Spinal cord (tissue), 10 donors: ENCODE data around the gene FBXO28. TPM values are rescaled to one million over a fixed set of nuclear protein-coding genes. Genes with fewer than 3 reads are reported as not detected.

ENCODE experiments used
- DNase-seq, 6 donors: peaks; one replicate each; pipeline versions ENCODE4 v3.0.0 to v3.0.0-alpha.2; 2013 to 2015; ENCODE audit warnings: low spot score in 6 of 6, low read depth in 4 of 6
- H3K27ac ChIP-seq: one replicate; pipeline ENCODE4 v1.5.1; 2013; ENCODE audit warnings: low read depth, low read length, control low read depth
- H3K27me3 ChIP-seq: one replicate; pipeline ENCODE4 v1.6.1; 2013; ENCODE audit warnings: low read length; ENCODE audit not compliant: control insufficient read depth, insufficient read depth
- H3K36me3 ChIP-seq: one replicate; pipeline ENCODE4 v1.6.1; 2013; ENCODE audit warnings: low read length; ENCODE audit not compliant: control insufficient read depth, insufficient read depth
- H3K4me1 ChIP-seq: one replicate; pipeline ENCODE4 v1.6.1; 2013; ENCODE audit warnings: low read length; ENCODE audit not compliant: control insufficient read depth, insufficient read depth
- H3K4me3 ChIP-seq: one replicate; pipeline ENCODE4 v1.5.1; 2013; ENCODE audit warnings: low read depth, low read length, control low read depth
- H3K9me3 ChIP-seq: one replicate; pipeline ENCODE4 v1.6.1; 2013; ENCODE audit warnings: low read length; ENCODE audit not compliant: control insufficient read depth, insufficient read depth
- WGBS: methylation state at CpG from one replicate; pipeline ENCODE4 v1.1.5; 2013; ENCODE audit warnings: missing lambda C conversion rate; ENCODE audit not compliant: insufficient coverage; 5-methylcytosine and 5-hydroxymethylcytosine counted together
- long read RNA-seq, 4 donors: transcript quantifications; one replicate each; lab custom pipeline, GENCODE V29; 2026
- polyA plus RNA-seq, 2 donors: library from polyadenylated mRNA; unstranded; fragments of 120-200 nt; gene quantifications; one replicate each; pipeline ENCODE4 v1.2.1, GENCODE V29; 2013; ENCODE audit not compliant: insufficient read length in 2 of 2
- total RNA-seq, 2 donors: library from RNA; depleted of rRNA in 1 of 2; stranded (reverse); fragments of 120-200 nt in 1 of 2; fragments of >200 nt in 1 of 2; gene quantifications; one replicate each; pipeline versions ENCODE4 v1.2.3 to v1.2.4, GENCODE V29; 2013 to 2014
- donor health status: healthy.

Gene FBXO28, protein sequence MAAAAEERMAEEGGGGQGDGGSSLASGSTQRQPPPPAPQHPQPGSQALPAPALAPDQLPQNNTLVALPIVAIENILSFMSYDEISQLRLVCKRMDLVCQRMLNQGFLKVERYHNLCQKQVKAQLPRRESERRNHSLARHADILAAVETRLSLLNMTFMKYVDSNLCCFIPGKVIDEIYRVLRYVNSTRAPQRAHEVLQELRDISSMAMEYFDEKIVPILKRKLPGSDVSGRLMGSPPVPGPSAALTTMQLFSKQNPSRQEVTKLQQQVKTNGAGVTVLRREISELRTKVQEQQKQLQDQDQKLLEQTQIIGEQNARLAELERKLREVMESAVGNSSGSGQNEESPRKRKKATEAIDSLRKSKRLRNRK
- 10 to 100 TPM; 26.0 to 42.3 TPM for total RNA-seq
- 10 to 100 TPM; 20.1 to 27.2 TPM for polyA plus RNA-seq
- long read RNA-seq, donor 1, full-length matches to known transcripts, result 5 of 5 reads
- long read RNA-seq, donor 1, partial matches to known transcripts, result 0 of 5 reads
- long read RNA-seq, donor 1, other reads (novel, unspliced or antisense), result 0 of 5 reads
- long read RNA-seq, donor 2, full-length matches to known transcripts, result 5 of 5 reads
- long read RNA-seq, donor 2, partial matches to known transcripts, result 0 of 5 reads
- long read RNA-seq, donor 2, other reads (novel, unspliced or antisense), result 0 of 5 reads
- long read RNA-seq, donor 3, full-length matches to known transcripts, result 4 of 4 reads
- long read RNA-seq, donor 3, partial matches to known transcripts, result 0 of 4 reads
- long read RNA-seq, donor 3, other reads (novel, unspliced or antisense), result 0 of 4 reads
- long read RNA-seq, donor 4, full-length matches to known transcripts, result 7 of 7 reads
- long read RNA-seq, donor 4, partial matches to known transcripts, result 0 of 7 reads
- long read RNA-seq, donor 4, other reads (novel, unspliced or antisense), result 0 of 7 reads

- 0% methylated on average over 53 of the region's 60 CpGs for WGBS
- H3K9me3 ChIP-seq, result no peaks in the 10 kb centered on the region
- DNase-seq, result peak; percentile 82 to 99 (median 92)
- peak within 1 kb of the TSS; percentile 85 for H3K27ac ChIP-seq
- peaks cover 7% of the 10 kb centered on the region for H3K36me3 ChIP-seq
- H3K4me3 ChIP-seq, result peak within 1 kb of the TSS; percentile 96
- H3K4me1 ChIP-seq, result no peaks in the 10 kb centered on the region
- no peaks in the 10 kb centered on the region for H3K27me3 ChIP-seq
Observed at GRCh38 chr1:224113918-224114786, at the start of gene FBXO28. Gene FBXO28, plus strand, starts transcription at chr1:224114111. Its CDS starts 19 bp downstream, at chr1:224114130.

GRCh38 chr1:224064150-224064549 is 49.8 kb upstream of the FBXO28 start:
- H3K27me3 ChIP-seq, result no peaks in the 10 kb centered on the region
- no peaks in the 10 kb centered on the region for H3K9me3 ChIP-seq
- no peaks in the 10 kb centered on the region for H3K36me3 ChIP-seq
- no peaks in the 10 kb centered on the region for H3K4me1 ChIP-seq
- H3K4me3 ChIP-seq, result no peak overlapping the region
- H3K27ac ChIP-seq, result no peak overlapping the region
- no peak for DNase-seq
- no CpG with 5 or more reads among the region's 5 CpGs for WGBS

DNA sequence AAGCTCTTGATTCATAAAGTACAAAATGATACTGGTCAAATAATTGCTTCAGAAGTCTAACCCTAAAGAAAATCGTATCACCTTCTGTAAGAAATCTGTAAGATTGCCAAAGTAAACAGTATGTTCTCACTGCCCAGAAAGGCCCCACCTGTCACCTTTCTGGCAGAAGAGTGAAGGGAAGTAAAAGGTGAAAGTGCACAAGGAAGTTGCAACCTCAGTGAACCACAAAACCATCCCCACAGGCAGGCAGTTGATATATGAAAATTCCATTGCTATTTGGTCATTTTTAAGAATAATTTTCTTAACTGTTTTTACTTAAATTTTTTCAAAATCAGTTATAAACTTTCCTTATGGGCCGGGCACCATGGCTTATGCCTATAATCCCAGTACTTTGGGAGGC is 48.5 kb upstream of the FBXO28 start:
- Histone ChIP-seq H3K27me3 (no peaks in the 10 kb centered on the region), H3K4me1 (no peaks in the 10 kb centered on the region), H3K36me3 (no peaks in the 10 kb centered on the region), H3K4me3 (no peak overlapping the region), H3K9me3 (no peaks in the 10 kb centered on the region), H3K27ac (no peak overlapping the region)
- WGBS, result no CpG with 5 or more reads among the region's 2 CpGs
- no peak for DNase-seq

DNA sequence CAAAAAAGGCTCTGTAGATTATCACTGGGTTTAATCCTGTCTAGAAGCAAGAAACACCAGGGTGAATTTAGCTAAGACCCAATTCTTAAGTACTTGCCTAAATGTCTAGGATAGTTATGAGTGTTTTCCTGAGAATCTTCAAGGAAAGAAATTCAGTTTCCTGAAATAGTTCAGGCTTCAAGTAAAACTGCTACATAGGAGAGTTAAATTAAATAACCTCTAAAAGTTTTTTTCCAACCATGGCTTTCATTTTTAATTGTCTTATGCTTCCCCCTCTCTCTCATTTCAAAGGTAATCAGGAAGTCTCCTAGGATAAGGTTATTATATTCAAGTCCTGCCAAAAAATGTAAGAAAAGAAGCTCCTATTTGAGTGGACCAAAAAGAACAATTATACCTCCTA is 46.7 kb upstream of the FBXO28 start:
- Histone ChIP-seq H3K36me3 (no peaks in the 10 kb centered on the region), H3K4me3 (no peak overlapping the region), H3K4me1 (no peaks in the 10 kb centered on the region), H3K27me3 (no peaks in the 10 kb centered on the region), H3K27ac (no peak overlapping the region), H3K9me3 (no peaks in the 10 kb centered on the region)
- DNase-seq, result no peak

DNA sequence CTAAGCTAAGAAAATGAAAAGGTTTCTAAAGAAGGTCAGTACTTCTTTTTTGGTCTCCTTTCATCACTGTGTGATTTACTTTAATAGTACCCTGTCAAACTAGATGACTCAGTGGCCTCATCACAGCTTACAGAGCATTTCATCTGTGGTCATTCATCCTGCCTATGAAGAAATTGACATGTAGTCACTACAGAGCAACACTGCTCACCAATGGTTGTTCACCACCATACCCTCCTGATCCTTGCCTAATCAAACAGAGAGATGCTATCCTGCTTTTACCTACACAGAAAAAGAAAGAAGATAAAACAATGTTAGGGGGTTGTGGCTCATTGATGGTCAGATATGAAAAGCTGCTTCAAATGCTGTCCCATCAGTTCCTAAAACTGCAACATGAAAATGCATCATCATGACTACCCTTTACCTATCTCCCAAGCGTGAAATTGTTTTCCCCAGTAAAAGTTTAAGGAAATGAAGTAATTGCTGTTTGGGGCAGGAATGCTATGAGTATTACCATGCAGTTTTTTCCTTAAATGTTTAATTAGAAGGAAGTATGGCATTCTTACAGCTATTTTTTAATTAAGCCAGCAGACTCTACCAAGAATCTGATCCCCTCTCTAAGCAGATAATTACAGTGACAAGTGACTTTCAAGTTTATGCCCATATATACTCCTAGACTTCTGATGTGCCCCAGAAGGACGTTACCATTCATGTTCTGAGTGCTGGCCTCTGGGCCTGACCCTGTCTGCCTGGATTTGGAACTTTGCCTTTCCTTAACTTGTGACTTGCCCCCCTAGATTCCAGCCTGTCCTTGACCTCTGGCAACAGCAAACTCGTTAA is 46.1 kb upstream of the FBXO28 start:
- no peak overlapping the region for H3K27ac ChIP-seq
- no peaks in the 10 kb centered on the region for H3K36me3 ChIP-seq
- H3K4me3 ChIP-seq, result no peak overlapping the region
- H3K9me3 ChIP-seq, result no peaks in the 10 kb centered on the region
- no peaks in the 10 kb centered on the region for H3K4me1 ChIP-seq
- no peaks in the 10 kb centered on the region for H3K27me3 ChIP-seq
- no peak for DNase-seq
- 76% methylated on average over 2 of the region's 3 CpGs for WGBS

GRCh38 chr1:224068458-224069072 is 45.3 kb upstream of the FBXO28 start:
- WGBS, result 80% methylated on average over 1 of the region's 4 CpGs
- H3K27ac ChIP-seq, result no peak overlapping the region

DNA sequence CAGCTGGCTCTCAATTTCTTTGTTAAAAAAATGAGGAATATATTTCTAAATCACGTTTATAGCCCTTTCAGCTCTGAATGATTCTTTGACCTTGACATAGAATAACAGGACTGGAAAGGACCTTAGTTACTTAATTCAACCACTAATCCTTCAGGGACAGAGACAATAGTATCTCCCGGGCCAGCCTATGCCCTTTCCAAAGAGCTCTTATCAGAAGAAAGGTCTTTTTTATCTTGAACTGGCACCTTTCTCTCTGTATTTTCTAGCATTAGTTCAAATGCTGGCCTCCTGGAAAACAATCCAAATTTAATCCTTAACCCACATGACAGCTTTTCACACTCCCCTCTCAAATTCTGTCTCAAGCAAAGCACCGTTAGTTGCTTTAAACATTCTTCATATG is 44.8 kb upstream of the FBXO28 start:
- H3K9me3 ChIP-seq, result no peaks in the 10 kb centered on the region
- H3K4me1 ChIP-seq, result no peaks in the 10 kb centered on the region
- no peak overlapping the region for H3K27ac ChIP-seq
- WGBS, result 89% methylated on average over 1 of the region's 3 CpGs
- no peak overlapping the region for H3K4me3 ChIP-seq
- H3K36me3 ChIP-seq, result no peaks in the 10 kb centered on the region
- no peak for DNase-seq
- H3K27me3 ChIP-seq, result no peaks in the 10 kb centered on the region

More at GRCh38 chr1:224068458-224069072, 45.3 kb upstream of the FBXO28 start:
- H3K4me1 ChIP-seq, result no peaks in the 10 kb centered on the region
- H3K27me3 ChIP-seq, result no peaks in the 10 kb centered on the region
- H3K9me3 ChIP-seq, result no peaks in the 10 kb centered on the region
- H3K36me3 ChIP-seq, result no peaks in the 10 kb centered on the region
- DNase-seq, result no peak
- H3K4me3 ChIP-seq, result no peak overlapping the region

GRCh38 chr1:224070521-224070920 is 43.4 kb upstream of the FBXO28 start:
- Histone ChIP-seq H3K36me3 (no peaks in the 10 kb centered on the region), H3K27me3 (no peaks in the 10 kb centered on the region), H3K9me3 (no peaks in the 10 kb centered on the region), H3K4me3 (no peak overlapping the region), H3K27ac (no peak overlapping the region), H3K4me1 (no peaks in the 10 kb centered on the region)
- no peak for DNase-seq
- 20% methylated on average over 1 of the region's 2 CpGs for WGBS
